SK-N-SH (cell line): ENCODE measurements around the gene CDC42. TPM values are rescaled to one million over a fixed set of nuclear protein-coding genes. Genes with fewer than 3 reads are reported as not detected.

Source experiments
- CTCF ChIA-PET: fragments of 300-600, 350-600 bp; formaldehyde crosslinking; extraction: SDS; loops from one replicate; lab custom pipeline; 2021; lab: Yijun Ruan, JAX
- POLR2A ChIA-PET: fragments of 350-600 bp; sonication (Branson Sonifier 250); formaldehyde crosslinking; extraction: SDS; loops from one replicate; lab custom pipeline; 2020; ENCODE audit warnings: antibody characterized with exemption, inconsistent platforms; lab: Yijun Ruan, JAX
- DNase-seq: peaks from one replicate; pipeline ENCODE4 v3.0.0; 2012
- H2AFZ ChIP-seq: fragments of 200-600 bp; sonication (generic); 2 replicates; pipeline ENCODE4 v1.8.1; 2016; ENCODE audit warnings: antibody characterized with exemption, mild to moderate bottlenecking, low read depth
- H3F3A ChIP-seq: fragments of 200-600 bp; sonication (generic); replicated peaks from 2 replicates; pipeline ENCODE3; 2016; ENCODE audit warnings: antibody characterized with exemption, mild to moderate bottlenecking; ENCODE audit not compliant: insufficient read depth
- H3K27ac ChIP-seq, 2 experiments: fragments of 200-500 bp in 1 of 2; fragments of 200-600 bp in 1 of 2; sonication (Bioruptor generic) in 1 of 2; sonication (generic), shearing (Covaris generic) in 1 of 2; 2 replicates each; pipeline versions ENCODE4 v1.5.1 to v1.6.1; 2014 to 2016; ENCODE audit warnings: low read depth in 2 of 2, inconsistent platforms in 1 of 2, low read length in 1 of 2, mild to moderate bottlenecking in 1 of 2, mixed read lengths in 1 of 2
- H3K27me3 ChIP-seq: fragments of 200-600 bp; sonication (generic), shearing (Covaris generic); 2 replicates; pipeline ENCODE4 v1.6.1; 2016; ENCODE audit warnings: mixed run types; ENCODE audit not compliant: insufficient read depth
- H3K36me3 ChIP-seq, 2 experiments: fragments of 200-500 bp in 1 of 2; fragments of 200-600 bp in 1 of 2; sonication (Bioruptor generic) in 1 of 2; sonication (generic) in 1 of 2; replicated peaks in 1 of 2; 2 replicates each; pipeline versions ENCODE3 to v1.5.1; 2014 to 2016; ENCODE audit warnings: low read length in 1 of 2, mild to moderate bottlenecking in 1 of 2; ENCODE audit not compliant: insufficient read depth in 2 of 2, control insufficient read depth in 1 of 2
- H3K4me1 ChIP-seq, 2 experiments: fragments of 200-500 bp in 1 of 2; fragments of 200-600 bp in 1 of 2; sonication (Bioruptor generic) in 1 of 2; sonication (generic), shearing (Covaris generic) in 1 of 2; 2 replicates each; pipeline versions ENCODE4 v1.5.1 to v1.6.1; 2014 to 2016; ENCODE audit warnings: low read depth in 1 of 2, low read length in 1 of 2, mixed run types in 1 of 2; ENCODE audit not compliant: insufficient read depth in 2 of 2, control insufficient read depth in 1 of 2
- H3K4me2 ChIP-seq: fragments of 200-600 bp; sonication (generic), shearing (Covaris generic); 2 replicates; pipeline ENCODE4 v1.6.1; 2017; ENCODE audit warnings: mixed run types
- H3K4me3 ChIP-seq, 2 experiments: fragments of 200-500 bp in 1 of 2; fragments of 200-600 bp in 1 of 2; sonication (Bioruptor generic) in 1 of 2; sonication (generic), shearing (Covaris generic) in 1 of 2; 2 replicates each; pipeline versions ENCODE4 v1.5.1 to v1.8.1; 2014 to 2016; ENCODE audit warnings: low read depth in 2 of 2, inconsistent platforms in 1 of 2, low read length in 1 of 2, mild to moderate bottlenecking in 1 of 2, mixed read lengths in 1 of 2, moderate library complexity in 1 of 2
- H3K79me2 ChIP-seq: fragments of 200-600 bp; sonication (generic); 2 replicates; pipeline ENCODE4 v1.8.1; 2017; ENCODE audit warnings: mild to moderate bottlenecking; ENCODE audit not compliant: insufficient read depth
- H3K9ac ChIP-seq: fragments of 200-600 bp; sonication (generic); 2 replicates; pipeline ENCODE4 v1.6.1; 2017; ENCODE audit warnings: mixed run types
- H3K9me2 ChIP-seq: fragments of 200-600 bp; sonication (generic); 2 replicates; pipeline ENCODE4 v1.6.1; 2017; ENCODE audit warnings: mixed run types
- H3K9me3 ChIP-seq: fragments of 200-600 bp; sonication (generic); 2 replicates; pipeline ENCODE4 v1.6.1; 2017; ENCODE audit warnings: mixed run types, mild to moderate bottlenecking, moderate library complexity
- H4K20me1 ChIP-seq: fragments of 200-600 bp; sonication (generic); 2 replicates; pipeline ENCODE4 v1.6.1; 2017; ENCODE audit warnings: mild to moderate bottlenecking, mixed run types; ENCODE audit not compliant: insufficient read depth
- CHD2 ChIP-seq: fragments of 150-350 bp; IDR thresholded peaks from 2 replicates; pipeline ENCODE4 v1.6.1; 2018; ENCODE audit warnings: low read length; ENCODE audit not compliant: partially characterized antibody
- ELF1 ChIP-seq: IDR thresholded peaks from 2 replicates; pipeline ENCODE4 v1.4.0; 2012
- FOSL2 ChIP-seq: IDR thresholded peaks from 2 replicates; pipeline ENCODE4 v1.4.0; 2012; ENCODE audit warnings: low read depth, mild to moderate bottlenecking, moderate library complexity, borderline replicate concordance
- JUND ChIP-seq: IDR thresholded peaks from 2 replicates; pipeline ENCODE4 v1.4.0; 2012
- MAX ChIP-seq: IDR thresholded peaks from 2 replicates; pipeline ENCODE4 v1.4.0; 2012; ENCODE audit warnings: low read depth
- MEF2A ChIP-seq: IDR thresholded peaks from 2 replicates; pipeline ENCODE4 v1.4.0; 2012; ENCODE audit warnings: low read depth, borderline replicate concordance
- PBX3 ChIP-seq: IDR thresholded peaks from 2 replicates; pipeline ENCODE4; 2012
- POLR2AphosphoS5 ChIP-seq: IDR thresholded peaks from 2 replicates; pipeline ENCODE4 v1.6.1; 2012; ENCODE audit warnings: low read depth, low read length
- RCOR1 ChIP-seq: fragments of 150-350 bp; IDR thresholded peaks from 2 replicates; pipeline ENCODE4 v1.6.1; 2017; ENCODE audit warnings: antibody characterized with exemption, low read length
- REST ChIP-seq: IDR thresholded peaks from 2 replicates; pipeline ENCODE4 v1.6.1; 2012; ENCODE audit warnings: mild to moderate bottlenecking, low read depth, low read length, moderate library complexity
- SIN3A ChIP-seq: IDR thresholded peaks from 2 replicates; pipeline ENCODE4 v1.6.1; 2012; ENCODE audit warnings: low read depth, mild to moderate bottlenecking, low read length, moderate library complexity, borderline replicate concordance
- TCF12 ChIP-seq: IDR thresholded peaks from 2 replicates; pipeline ENCODE4 v1.4.0; 2012
- TEAD4 ChIP-seq: IDR thresholded peaks from 2 replicates; pipeline ENCODE4 v1.4.0; 2012; ENCODE audit warnings: mild to moderate bottlenecking, borderline replicate concordance; ENCODE audit not compliant: insufficient read depth
- USF1 ChIP-seq: IDR thresholded peaks from 2 replicates; pipeline ENCODE4 v1.4.0; 2012; ENCODE audit warnings: low read depth, borderline replicate concordance
- whole genome bisulfite sequencing: methylation state at CpG from one replicate; pipeline ENCODE4 v1.1.6; 2017; ENCODE audit warnings: low lambda C conversion rate; 5-methylcytosine and 5-hydroxymethylcytosine counted together
- polyA plus RNA-seq, 3 experiments: library from polyadenylated mRNA; depleted of rRNA; stranded (reverse); fragments of >200 nt; gene quantifications; 2 replicates each; pipeline ENCODE4 v1.2.3, GENCODE V29; 2012
- TF ChIP-seq, protein P1 (sequence below): fragments of 150-350 bp; IDR thresholded peaks from 2 replicates; pipeline ENCODE4 v1.6.1; 2016; ENCODE audit warnings: mild to moderate bottlenecking, low read depth, low read length

CDC42 gene
- polyA plus RNA-seq, 1 of the 3 experiments (the other 2 are of a cell fraction) = 113 TPM

- peaks cover 0 to 15% of the 10 kb centered on the region in 2 experiments; a peak in 1 of 4 replicates for H3K4me1 ChIP-seq
- peaks cover 6 to 8% of the 10 kb centered on the region in 2 experiments for H3K36me3 ChIP-seq
- H3K4me2 ChIP-seq = peak overlapping the region; percentile 90; the same call in 1 of the 2 replicates
- ChIA-PET POLR2A (no interaction called here), CTCF (interaction anchor here (1.6 kb wide), 1 partner anchor 10 kb away, joined by 6 read pairs; no protein-coding TSS in a partner anchor)
- no peaks in the 10 kb centered on the region for H3K9me3 ChIP-seq
- WGBS = 90% methylated on average over 3 of the region's 3 CpGs
- no peaks in the 10 kb centered on the region for H3K27me3 ChIP-seq
- no peak for DNase-seq
- H4K20me1 ChIP-seq = no peaks in the 10 kb centered on the region
- H2AFZ ChIP-seq = no peak overlapping the region
- H3K9ac ChIP-seq = no peak overlapping the region
- H3F3A ChIP-seq = peaks cover 21% of the 10 kb centered on the region
- H3K9me2 ChIP-seq = no peaks in the 10 kb centered on the region
- peaks cover 17% of the 10 kb centered on the region for H3K79me2 ChIP-seq
- no peak overlapping the region for H3K27ac ChIP-seq
- no peak overlapping the region for H3K4me3 ChIP-seq
- TF ChIP-seq FOSL2 (no peak), ELF1 (no peak), MEF2A (no peak), TCF12 (no peak), SIN3A (no peak), RCOR1 (no peak), REST (no peak), USF1 (no peak), CHD2 (no peak), JUND (no peak), MAX (no peak), PBX3 (no peak), TEAD4 (no peak), POLR2AphosphoS5 (no peak)
- TF ChIP-seq, protein P1, sequence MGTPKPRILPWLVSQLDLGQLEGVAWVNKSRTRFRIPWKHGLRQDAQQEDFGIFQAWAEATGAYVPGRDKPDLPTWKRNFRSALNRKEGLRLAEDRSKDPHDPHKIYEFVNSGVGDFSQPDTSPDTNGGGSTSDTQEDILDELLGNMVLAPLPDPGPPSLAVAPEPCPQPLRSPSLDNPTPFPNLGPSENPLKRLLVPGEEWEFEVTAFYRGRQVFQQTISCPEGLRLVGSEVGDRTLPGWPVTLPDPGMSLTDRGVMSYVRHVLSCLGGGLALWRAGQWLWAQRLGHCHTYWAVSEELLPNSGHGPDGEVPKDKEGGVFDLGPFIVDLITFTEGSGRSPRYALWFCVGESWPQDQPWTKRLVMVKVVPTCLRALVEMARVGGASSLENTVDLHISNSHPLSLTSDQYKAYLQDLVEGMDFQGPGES = no peak
These were observed 25.6 kb upstream of the CDC42 start for GRCh38 chr1:22026924-22027289.
